Stimulated activated naive CD4-positive, alpha-beta T cell (primary cell): ENCODE data around the gene CTDSP1.

Experiments used
- DNase-seq, 6 experiments: peaks; one replicate each; lab custom pipeline; 2025; lab: John Stamatoyannopoulos, UW

CTDSP1 gene

DNA sequence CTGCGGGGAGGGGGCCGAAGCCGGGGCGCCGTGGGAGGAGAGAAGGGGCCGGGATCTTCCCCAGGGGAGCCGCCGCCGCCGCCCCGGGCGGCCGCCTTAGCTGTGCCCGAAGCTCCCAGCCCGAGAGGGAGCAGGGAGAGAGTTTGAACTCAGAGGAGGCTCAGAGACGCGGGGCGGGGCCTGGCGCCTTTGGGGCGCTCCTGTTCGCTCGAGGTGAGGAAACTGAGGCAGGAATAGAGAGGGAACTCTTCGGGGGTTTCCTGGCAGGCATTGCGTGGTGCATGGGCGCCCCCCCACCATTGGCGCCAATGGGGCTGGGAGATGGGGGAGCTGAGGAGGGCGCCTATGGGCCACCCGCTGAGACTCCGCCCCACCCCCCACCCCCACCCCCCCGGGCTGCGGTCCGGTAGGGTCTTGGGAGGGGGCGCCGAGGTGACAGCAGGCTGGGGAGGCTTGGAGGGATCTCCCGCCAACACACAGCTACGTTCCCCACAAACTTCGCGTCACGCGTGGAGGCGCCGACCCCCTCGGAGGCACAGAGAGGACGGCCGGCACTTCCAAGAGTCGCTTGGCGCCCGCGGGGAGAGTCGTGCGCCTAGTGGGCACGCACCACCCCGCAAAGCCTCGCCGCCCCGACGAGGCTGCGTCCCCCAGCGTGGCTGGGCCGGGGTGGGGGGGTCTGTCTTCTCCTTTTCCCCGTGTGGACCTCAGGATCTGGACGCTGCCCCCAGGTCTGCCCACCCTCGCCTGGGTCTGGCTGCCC lies 680 bp downstream of the CTDSP1 start:
- peak; percentile 40 to 63 (median 56) for DNase-seq

DNA sequence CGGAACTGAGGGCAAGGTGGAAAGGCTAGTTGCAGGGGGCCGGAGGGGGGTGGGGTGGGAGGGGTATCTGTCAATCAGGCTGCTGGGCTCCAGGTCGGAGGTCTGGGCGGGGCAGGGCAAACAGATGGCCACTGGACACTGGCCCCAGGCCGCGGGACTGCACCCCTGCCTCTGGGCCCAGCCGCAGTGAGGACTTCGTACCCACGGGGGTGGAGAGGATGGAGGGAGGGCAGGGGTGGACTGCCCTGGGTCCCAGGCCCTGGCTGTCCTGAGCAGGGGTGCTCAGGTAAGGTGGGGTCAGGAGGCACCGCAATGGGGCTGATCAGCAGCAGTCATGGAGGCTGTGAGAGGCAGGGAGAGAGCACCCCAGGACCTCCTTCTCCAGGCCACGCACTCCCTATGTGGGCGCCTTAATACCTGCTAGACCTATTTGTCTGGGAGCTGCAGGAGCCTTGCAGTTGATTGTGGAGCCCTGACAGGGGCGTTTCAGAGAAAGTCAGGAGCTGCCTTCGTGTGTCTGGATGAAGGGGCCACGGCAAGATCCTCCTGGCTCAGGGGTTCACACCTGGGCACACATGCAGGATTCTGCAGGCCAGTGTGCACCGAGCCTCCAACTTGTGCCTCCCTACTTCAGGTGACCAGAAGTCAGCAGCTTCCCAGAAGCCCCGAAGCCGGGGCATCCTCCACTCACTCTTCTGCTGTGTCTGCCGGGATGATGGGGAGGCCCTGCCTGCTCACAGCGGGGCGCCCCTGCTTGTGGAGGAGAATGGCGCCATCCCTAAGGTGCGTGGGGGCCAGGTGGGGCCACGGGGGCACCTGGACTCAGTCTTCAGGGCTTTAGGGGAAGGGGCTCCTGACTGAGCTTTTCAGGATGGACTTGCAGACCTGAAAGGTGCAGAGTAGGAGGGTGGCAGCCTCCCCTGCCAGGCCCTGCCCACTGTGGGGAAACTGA lies 1.5 kb downstream of the CTDSP1 start:
- DNase-seq = no peak

DNA sequence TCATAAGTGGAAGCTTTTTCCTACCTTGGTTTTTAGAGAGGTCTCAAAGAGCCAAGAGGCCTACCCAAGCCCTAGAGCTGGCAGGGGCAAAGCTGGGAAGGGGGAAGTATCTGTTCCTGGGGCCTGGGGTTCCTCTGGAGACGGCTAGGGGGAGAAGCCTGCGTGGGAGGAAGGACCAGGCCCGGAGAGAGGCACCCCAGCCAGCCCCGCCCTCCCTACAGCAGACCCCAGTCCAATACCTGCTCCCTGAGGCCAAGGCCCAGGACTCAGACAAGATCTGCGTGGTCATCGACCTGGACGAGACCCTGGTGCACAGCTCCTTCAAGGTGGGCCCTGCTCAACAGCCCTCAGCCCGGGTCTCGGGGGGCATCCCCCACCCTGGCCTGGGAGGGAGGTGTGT lies 2.2 kb downstream of the CTDSP1 start:
- DNase-seq = no peak

DNA sequence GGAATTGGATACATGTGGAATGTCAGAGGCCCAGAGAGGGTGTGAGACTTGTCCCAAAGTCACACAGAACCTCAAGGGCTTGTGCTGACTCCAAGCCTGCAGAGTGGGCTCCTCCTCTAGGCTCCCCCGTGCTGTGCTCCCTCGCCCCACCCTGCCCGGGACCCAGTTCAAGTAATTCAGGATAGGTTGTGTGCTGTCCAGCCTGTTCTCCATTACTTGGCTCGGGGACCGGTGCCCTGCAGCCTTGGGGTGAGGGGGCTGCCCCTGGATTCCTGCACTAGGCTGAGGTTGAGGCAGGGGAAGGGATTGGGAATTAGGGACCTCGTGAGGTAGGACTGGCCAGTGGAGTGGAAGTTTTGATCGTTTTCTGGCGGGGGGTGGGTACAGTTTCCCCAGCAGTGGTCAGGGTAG lies 2.8 kb downstream of the CTDSP1 start:
- DNase-seq = no peak

DNA sequence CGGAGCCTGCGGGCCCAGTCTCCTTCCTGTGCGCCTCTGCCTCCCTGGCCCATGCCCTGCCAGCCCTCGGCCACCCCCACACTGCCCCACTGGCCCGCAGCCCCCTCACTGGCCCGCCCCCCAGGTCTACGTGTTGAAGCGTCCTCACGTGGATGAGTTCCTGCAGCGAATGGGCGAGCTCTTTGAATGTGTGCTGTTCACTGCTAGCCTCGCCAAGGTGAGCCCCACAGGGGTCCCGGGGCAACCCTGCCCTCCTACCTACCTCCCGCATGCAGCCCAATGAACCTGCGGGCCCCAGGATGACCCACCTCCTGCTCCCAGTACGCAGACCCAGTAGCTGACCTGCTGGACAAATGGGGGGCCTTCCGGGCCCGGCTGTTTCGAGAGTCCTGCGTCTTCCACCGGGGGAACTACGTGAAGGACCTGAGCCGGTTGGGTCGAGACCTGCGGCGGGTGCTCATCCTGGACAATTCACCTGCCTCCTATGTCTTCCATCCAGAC lies 3.3 kb downstream of the CTDSP1 start:
- DNase-seq = no peak

DNA sequence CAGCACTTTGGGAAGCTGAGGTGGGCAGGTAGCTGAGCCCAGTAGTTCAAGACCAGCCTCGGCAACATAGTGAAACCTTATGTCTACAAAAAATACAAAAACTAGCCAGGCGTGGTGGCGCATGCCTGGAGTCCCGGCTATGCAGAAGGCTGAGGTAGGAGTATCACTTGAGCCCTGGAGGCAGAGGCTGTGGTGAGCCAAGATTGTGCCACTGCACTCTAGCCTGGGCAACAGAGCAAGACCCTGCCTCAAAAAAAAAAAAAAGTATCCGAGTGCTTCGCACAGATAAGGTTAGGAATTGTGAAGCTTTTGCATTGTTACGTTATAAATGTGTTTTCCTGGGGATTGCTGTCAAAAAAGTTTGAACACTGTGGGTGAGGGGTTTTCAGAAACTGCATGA lies 4.1 kb downstream of the CTDSP1 start:
- DNase-seq = no peak

DNA sequence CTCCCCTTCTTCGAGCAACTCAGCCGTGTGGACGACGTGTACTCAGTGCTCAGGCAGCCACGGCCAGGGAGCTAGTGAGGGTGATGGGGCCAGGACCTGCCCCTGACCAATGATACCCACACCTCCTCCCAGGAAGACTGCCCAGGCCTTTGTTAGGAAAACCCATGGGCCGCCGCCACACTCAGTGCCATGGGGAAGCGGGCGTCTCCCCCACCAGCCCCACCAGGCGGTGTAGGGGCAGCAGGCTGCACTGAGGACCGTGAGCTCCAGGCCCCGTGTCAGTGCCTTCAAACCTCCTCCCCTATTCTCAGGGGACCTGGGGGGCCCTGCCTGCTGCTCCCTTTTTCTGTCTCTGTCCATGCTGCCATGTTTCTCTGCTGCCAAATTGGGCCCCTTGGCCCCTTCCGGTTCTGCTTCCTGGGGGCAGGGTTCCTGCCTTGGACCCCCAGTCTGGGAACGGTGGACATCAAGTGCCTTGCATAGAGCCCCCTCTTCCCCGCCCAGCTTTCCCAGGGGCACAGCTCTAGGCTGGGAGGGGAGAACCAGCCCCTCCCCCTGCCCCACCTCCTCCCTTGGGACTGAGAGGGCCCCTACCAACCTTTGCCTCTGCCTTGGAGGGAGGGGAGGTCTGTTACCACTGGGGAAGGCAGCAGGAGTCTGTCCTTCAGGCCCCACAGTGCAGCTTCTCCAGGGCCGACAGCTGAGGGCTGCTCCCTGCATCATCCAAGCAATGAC lies 4.8 kb downstream of the CTDSP1 start:
- no peak for DNase-seq

DNA sequence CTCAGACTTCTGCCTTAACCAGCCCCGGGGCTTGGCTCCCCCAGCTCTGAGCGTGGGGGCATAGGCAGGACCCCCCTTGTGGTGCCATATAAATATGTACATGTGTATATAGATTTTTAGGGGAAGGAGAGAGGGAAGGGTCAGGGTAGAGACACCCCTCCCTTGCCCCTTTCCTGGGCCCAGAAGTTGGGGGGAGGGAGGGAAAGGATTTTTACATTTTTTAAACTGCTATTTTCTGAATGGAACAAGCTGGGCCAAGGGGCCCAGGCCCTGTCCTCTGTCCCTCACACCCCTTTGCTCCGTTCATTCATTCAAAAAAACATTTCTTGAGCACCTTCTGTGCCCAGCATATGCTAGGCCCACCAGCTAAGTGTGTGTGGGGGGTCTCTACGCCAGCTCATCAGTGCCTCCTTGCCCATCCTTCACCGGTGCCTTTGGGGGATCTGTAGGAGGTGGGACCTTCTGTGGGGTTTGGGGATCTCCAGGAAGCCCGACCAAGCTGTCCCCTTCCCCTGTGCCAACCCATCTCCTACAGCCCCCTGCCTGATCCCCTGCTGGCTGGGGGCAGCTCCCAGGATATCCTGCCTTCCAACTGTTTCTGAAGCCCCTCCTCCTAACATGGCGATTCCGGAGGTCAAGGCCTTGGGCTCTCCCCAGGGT lies 5.5 kb downstream of the CTDSP1 start:
- no peak for DNase-seq

DNA sequence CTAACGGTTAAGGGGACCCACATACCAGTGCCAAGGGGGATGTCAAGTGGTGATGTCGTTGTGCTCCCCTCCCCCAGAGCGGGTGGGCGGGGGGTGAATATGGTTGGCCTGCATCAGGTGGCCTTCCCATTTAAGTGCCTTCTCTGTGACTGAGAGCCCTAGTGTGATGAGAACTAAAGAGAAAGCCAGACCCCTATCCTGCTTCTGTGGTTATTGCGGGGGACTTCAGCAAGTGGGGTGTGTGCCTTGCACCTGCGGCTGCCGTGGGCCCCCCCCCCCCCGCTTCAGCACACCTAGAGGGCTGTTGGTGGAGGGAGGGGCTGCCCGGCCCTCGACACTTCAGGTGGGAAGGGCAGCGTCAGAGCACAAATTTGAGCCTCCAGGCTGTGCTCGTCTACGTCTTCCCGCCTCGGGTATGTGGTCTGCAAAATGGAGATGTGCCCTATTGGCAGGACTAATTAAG lies 6.1 kb downstream of the CTDSP1 start:
- DNase-seq = peak in 1 of 6 experiments; percentile 56

DNA sequence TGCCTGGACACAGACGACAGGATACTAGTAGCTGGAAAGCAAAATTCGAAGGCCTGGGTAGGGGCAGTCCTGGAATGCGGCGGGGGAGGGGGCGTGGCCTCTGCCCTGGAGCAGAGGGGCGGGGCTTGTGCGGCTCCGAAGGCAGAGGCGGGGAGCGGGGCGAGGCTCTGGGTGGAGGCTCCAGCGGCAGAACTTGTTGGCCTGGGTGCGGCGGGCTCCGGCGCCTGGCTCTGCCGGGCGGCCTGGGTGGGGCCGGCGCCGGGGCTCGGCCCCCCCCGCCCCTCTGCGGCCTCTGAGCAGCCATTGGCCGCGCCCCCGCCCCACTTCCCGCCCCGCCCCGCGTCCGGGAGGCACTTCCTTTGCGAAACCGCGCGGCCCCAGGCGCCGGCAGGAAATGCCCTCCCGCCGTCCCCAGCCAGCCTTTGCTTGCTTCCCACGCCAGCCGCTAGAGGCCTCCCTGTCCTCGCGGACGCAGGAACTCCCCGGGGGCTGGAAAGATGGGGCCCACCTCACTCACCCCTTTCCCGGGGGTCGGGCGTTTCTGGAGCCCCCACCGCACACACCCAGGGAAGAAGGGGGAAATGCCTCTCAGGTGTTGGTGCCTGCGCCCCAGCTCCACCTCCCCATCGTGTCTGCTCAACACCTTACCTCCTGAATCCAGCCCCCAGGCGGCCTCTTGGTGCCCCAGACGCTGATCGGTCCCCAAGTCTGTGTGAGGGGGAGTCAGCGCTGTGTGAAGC lies 6.7 kb downstream of the CTDSP1 start:
- DNase-seq = peak; percentile 78 to 87 (median 84)

DNA sequence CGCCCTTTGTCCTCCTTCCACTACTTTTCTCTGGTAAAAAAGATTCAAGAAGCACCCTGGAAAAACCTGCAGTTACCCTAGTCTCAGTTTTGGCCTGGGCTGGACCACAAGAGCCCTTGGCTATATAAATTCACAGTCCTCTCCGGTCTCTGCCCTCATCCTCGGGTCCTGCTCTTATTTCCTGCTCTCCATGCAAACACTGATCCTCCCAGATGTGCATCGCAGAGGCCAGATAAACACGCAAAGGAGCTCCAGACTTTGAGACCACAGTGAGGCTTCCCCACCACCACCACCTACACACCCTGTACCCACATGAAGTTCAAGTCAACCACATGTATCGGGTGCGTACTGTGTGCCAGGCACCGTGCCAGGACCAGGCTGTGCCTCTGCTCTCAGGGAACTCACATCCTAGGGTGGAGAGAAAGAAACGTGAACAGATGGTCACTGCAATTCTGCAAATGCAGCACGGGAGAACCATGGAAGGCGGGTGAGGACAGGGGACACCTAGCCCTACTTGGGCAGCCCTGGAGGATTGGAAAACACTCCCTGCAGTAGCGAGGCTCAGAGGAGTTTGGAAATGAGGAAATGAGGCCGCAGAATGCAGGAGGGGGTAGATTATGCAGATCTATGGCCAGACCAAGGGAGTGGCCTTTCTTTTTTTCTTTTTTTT lies 7.4 kb downstream of the CTDSP1 start:
- DNase-seq = peak; percentile 57 to 81 (median 68)

DNA sequence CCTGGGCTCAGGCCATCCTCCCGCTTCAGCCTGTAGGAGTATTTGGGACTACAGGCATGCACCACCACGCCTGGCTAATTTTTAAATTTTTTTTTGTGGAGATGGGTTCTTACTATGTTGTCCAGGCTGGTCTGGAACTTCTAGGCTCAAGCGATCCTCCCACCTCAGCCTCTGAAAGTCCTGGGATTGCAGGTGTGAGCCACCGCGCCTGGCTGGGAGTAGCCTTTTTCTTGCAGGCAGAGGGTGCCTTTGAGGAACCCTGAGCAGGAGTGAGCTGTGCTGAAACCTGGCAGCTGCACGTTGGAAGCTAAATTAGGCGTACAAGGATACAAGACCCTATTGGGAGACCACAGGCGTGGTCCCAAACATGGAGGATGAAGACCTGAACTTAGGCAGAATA lies 8.0 kb downstream of the CTDSP1 start:
- DNase-seq = no peak

DNA sequence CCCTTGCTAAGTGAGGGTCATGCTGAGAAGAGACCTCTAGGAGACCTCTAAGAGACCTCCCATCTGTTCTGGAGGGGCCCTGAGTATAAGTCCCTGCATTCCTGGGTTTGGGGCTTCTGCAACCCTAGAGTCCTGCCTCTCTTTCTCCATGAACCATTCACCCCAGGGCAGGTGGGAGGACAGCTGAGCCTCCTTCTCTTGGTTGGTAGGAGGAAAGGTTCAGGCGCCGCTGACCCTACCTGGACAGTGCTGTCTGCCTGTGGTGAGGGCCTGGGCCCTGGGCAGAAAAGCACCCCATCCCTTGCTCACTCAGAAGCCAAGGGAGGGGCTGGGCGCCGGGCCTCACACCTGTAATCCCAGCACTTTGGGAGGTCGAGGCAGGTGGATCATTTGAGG lies 18.7 kb downstream of the CTDSP1 start:
- no peak for DNase-seq

DNA sequence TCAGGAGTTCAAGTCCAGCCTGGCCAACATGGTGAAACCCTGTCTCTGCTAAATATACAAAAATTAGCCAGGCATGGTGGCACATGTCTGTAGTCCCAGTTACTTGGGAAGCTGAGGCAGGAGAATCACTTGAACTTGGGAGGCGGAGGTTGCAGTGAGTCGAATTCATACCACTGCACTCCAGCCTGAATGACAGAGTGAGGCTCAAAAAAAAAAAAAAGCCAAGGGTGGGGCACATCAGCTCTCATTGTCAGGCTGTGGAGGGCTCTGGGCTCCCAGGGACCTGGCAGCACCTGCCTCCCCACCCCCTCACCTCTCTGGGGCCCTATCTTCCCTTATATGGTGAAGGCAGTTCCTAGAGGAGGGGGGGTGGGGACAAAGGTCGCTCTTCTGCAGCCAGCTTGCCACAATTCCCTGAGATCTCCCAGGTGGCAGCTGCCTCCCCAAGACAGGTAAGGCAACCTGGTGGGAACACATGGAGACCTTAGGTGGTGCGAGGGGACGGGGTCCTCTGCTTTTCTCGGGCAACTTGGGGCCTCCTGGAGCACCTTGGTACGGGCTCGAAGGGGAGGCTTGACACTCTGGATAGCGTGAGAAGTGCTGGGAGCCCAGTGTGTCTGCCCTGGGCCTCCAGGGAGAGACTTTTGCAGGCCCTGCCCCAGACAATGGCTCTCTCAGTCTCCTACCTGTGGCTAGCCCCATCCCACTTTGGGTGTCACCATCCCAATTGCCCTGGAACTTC lies 19.2 kb downstream of the CTDSP1 start, which contains the start of gene VIL1:
VIL1 (plus strand) TSS at position 407 of the 742 bp plus-strand sequence. CDS start 4,656 bp downstream, outside the sequence.
- no peak for DNase-seq

DNA sequence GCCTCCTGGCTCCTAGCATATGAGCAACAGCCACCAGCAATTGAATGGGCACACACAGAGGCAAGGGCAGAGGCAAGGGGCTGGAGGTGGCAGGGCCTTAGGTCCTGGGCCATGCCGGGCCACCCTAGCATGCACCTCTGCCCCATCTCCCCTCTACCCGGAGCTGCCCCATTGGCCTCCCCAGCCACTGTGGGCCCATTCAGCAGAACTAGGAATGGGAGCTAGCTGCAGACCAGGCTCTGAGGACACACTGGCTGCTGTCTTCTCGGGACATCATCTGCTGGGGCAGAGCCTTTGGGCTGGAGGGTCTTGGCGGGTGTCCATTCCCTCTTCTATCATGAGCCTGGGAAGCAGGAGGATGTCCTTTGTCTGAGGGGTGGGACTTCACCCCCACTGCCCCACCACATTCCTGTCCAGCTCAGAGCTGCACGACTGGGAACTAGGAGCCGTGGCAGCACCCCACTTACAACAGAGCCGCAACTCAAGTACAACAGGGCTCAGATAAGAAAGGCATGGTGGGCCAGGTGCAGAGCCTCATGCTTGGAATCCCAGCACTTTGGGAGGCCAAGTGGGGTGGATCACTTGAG lies 20.1 kb downstream of the CTDSP1 start:
- DNase-seq = no peak

DNA sequence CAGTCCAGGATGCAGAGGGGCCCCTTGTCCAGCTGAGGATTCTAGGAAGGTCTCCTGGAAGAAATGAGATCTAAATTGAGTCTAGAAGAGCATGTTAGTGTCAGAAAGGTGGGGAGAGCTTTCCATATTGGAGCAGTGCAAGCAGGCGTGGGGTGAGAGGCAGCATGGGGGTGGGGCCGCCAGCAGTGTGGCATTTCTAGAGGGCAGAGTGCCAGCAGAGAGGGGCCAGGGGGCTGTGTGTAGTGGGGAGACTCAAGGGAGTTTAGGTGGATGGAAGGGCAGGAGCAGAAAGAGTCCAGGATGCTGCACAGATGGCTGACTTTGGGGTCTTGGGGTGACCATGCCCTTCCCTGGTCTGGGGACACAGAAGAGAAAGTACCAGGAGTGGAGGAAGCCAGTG lies 21.4 kb downstream of the CTDSP1 start:
- DNase-seq = no peak

DNA sequence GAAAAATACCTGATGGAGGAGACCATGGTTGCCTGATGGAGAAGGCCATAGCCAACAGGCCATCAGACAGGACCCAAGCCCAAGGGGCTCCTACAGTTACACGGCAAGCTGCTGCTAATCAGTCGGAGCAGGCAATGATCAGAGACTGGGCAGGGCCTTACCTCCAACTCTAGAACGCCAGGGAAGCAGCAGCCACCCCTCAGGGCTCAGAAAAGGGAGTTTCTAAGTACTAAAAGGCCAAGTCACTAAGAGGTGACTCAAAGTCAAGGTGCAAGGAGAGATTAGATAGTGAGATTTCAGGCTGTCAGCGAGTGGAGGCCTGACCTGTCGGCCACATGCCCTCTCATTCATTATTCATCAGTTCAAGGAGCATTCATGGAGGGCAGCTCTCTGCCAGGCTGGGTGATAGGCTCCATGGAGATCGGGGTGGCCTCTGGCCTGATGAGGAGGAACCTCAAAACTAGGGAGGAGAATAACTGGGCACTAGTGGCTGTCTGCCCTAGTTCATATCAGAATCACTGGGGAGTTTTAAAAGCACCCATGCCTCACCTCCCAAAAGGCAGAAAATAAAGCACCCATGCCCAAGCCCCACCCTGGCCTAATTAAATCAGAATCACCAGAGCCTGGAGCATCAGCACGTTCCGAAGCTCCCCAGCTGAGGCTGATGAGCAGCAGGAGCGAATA lies 22.9 kb downstream of the CTDSP1 start:
- DNase-seq = no peak

DNA sequence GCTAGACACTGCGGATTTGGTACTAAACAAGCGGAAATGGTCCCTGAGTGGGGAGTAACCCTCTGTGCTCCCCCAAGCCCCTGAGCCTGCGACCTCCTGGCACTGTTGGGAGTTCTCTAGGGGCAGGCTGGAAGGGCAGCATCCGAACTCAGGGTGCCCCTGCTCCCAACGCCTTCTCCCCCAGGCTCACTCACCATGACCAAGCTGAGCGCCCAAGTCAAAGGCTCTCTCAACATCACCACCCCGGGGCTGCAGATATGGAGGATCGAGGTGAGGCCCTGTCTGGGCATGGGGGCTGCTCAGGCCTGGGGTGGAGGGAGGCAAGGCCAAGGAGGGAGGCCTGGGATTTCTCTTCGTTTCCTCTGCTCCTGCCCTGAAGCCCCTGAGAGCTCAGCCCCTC lies 23.9 kb downstream of the CTDSP1 start:
- DNase-seq = no peak
